IMR-90 (cell line): ENCODE data around the gene ANKRD35. TPM values are rescaled to one million over a fixed set of nuclear protein-coding genes. Genes with fewer than 3 reads are reported as not detected.

Source experiments
- ATAC-seq: fragments of 200-7000 bp; cut with Tn5 transposase; 2 replicates; pipeline ENCODE4 v1.9.1; 2020; ENCODE audit warnings: low read depth, mild to moderate bottlenecking, moderate library complexity
- BruUV-seq: library from RNA; stranded (reverse); fragments of 400-500 nt; replicated peaks from 2 replicates; lab custom pipeline; 2021; lab: Mats Ljungman, UMichigan
- CTCF ChIA-PET: fragments of 300-600 bp; formaldehyde crosslinking; extraction: SDS; loops from one replicate; lab custom pipeline; 2021; ENCODE audit warnings: antibody characterized with exemption; lab: Yijun Ruan, JAX
- POLR2A ChIA-PET: fragments of 300-600 bp; sonication (Branson Sonifier 250); formaldehyde crosslinking; loops from one replicate; lab custom pipeline; 2022; ENCODE audit warnings: antibody characterized with exemption; ENCODE audit not compliant: unreplicated experiment; lab: Charles Lee
- DNase-seq: peaks from one replicate; pipeline ENCODE4 v3.0.0; 2013
- H2AFZ ChIP-seq: replicated peaks from 2 replicates; pipeline ENCODE3; 2013; ENCODE audit warnings: low read length, mild to moderate bottlenecking; ENCODE audit not compliant: poor library complexity
- H2AK5ac ChIP-seq: 2 replicates; pipeline ENCODE4 v1.6.1; 2013; ENCODE audit warnings: low read depth, low read length, inconsistent platforms
- H2AK9ac ChIP-seq: replicated peaks from 2 replicates; pipeline ENCODE3; 2013; ENCODE audit warnings: mild to moderate bottlenecking, low read depth, low read length, moderate library complexity; ENCODE audit not compliant: poor library complexity
- H2BK120ac ChIP-seq: 2 replicates; pipeline ENCODE4 v1.6.1; 2013; ENCODE audit warnings: low read depth, low read length, inconsistent platforms
- H2BK15ac ChIP-seq: 3 replicates; pipeline ENCODE4 v1.6.1; 2013; ENCODE audit warnings: low read depth, low read length, inconsistent platforms
- H2BK20ac ChIP-seq: 2 replicates; pipeline ENCODE4 v1.6.1; 2013; ENCODE audit warnings: low read depth, mild to moderate bottlenecking, inconsistent platforms, low read length, moderate library complexity
- H2BK5ac ChIP-seq: 2 replicates; pipeline ENCODE4 v1.6.1; 2013; ENCODE audit warnings: mild to moderate bottlenecking, low read depth, low read length, inconsistent platforms; ENCODE audit not compliant: poor library complexity, severe bottlenecking
- H3K14ac ChIP-seq: replicated peaks from 2 replicates; pipeline ENCODE4 v1.6.1; 2013; ENCODE audit warnings: low read depth, low read length, inconsistent platforms
- H3K18ac ChIP-seq: 2 replicates; pipeline ENCODE4 v1.6.1; 2013; ENCODE audit warnings: low read depth, low read length, control low read depth
- H3K23ac ChIP-seq: 2 replicates; pipeline ENCODE4 v1.6.1; 2013; ENCODE audit warnings: low read depth, low read length, inconsistent platforms
- H3K27ac ChIP-seq: 2 replicates; pipeline ENCODE4 v1.5.1; 2013; ENCODE audit warnings: mild to moderate bottlenecking, control low read depth, low read length; ENCODE audit not compliant: insufficient read depth
- H3K27me3 ChIP-seq: 2 replicates; pipeline ENCODE4 v1.6.1; 2013; ENCODE audit warnings: low read length; ENCODE audit not compliant: control insufficient read depth, insufficient read depth
- H3K36me3 ChIP-seq: 2 replicates; pipeline ENCODE4 v1.6.1; 2013; ENCODE audit warnings: low read length, mixed read lengths; ENCODE audit not compliant: control insufficient read depth, insufficient read depth
- H3K4ac ChIP-seq: 2 replicates; pipeline ENCODE4 v1.6.1; 2013; ENCODE audit warnings: low read depth, low read length, inconsistent platforms
- H3K4me1 ChIP-seq: 2 replicates; pipeline ENCODE4 v1.6.1; 2013; ENCODE audit warnings: low read length, mixed read lengths; ENCODE audit not compliant: control insufficient read depth, insufficient read depth
- H3K4me2 ChIP-seq: 2 replicates; pipeline ENCODE4 v1.6.1; 2013; ENCODE audit warnings: low read depth, mild to moderate bottlenecking, control low read depth, low read length, moderate library complexity
- H3K4me3 ChIP-seq: 2 replicates; pipeline ENCODE4 v1.5.1; 2013; ENCODE audit warnings: low read depth, mild to moderate bottlenecking, control low read depth, low read length, moderate library complexity; ENCODE audit not compliant: insufficient read depth
- H3K56ac ChIP-seq: 2 replicates; pipeline ENCODE4 v1.6.1; 2013; ENCODE audit warnings: low read length, inconsistent platforms; ENCODE audit not compliant: insufficient read depth; ENCODE audit errors: extremely low read depth
- H3K79me1 ChIP-seq, 2 experiments: 2 replicates each; pipeline ENCODE4 v1.6.1; 2013; ENCODE audit warnings: low read length in 2 of 2, inconsistent platforms in 1 of 2, low read depth in 1 of 2
- H3K9ac ChIP-seq: 2 replicates; pipeline ENCODE4 v1.6.1; 2013; ENCODE audit warnings: low read depth, low read length, control low read depth
- H3K9me1 ChIP-seq: 2 replicates; pipeline ENCODE4 v1.6.1; 2013; ENCODE audit warnings: low read length, inconsistent platforms; ENCODE audit not compliant: insufficient read depth
- H3K9me3 ChIP-seq: 2 replicates; pipeline ENCODE4 v1.6.1; 2013; ENCODE audit warnings: low read length; ENCODE audit not compliant: control insufficient read depth, insufficient read depth
- H4K20me1 ChIP-seq: 2 replicates; pipeline ENCODE4 v1.6.1; 2013; ENCODE audit warnings: low read length, inconsistent platforms; ENCODE audit not compliant: insufficient read depth
- H4K5ac ChIP-seq: 2 replicates; pipeline ENCODE4 v1.6.1; 2013; ENCODE audit warnings: mild to moderate bottlenecking, low read depth, low read length, control low read depth
- H4K8ac ChIP-seq, 2 experiments: 2 replicates each; pipeline ENCODE4 v1.6.1; 2013; ENCODE audit warnings: low read depth in 2 of 2, low read length in 2 of 2, control low read depth in 1 of 2, inconsistent platforms in 1 of 2
- H4K91ac ChIP-seq: 2 replicates; pipeline ENCODE4 v1.6.1; 2013; ENCODE audit warnings: low read depth, low read length, inconsistent platforms; ENCODE audit not compliant: insufficient read depth
- RAD21 ChIP-seq: IDR thresholded peaks from 2 replicates; pipeline ENCODE4 v1.6.1; 2012; ENCODE audit warnings: low read length, improper control_type of control experiment
- WGBS, 2 experiments: methylation state at CpG; one replicate each; pipeline versions ENCODE4 v1.1.5 to v1.1.7; 2013; ENCODE audit warnings: missing lambda C conversion rate in 2 of 2; ENCODE audit not compliant: insufficient read length in 1 of 2; ENCODE audit errors: extremely low coverage in 2 of 2; 5-methylcytosine and 5-hydroxymethylcytosine counted together
- dilution Hi-C: fragments of 300-500 bp; cut with HindIII; formaldehyde crosslinking; loops from one replicate; pipeline ENCODE4 v1.14.3; 2018; ENCODE audit warnings: low sequenced_read_pairs; ENCODE audit not compliant: unreplicated experiment
- in situ Hi-C: fragments of 300-500 bp; cut with MboI; formaldehyde crosslinking; loops from 3 replicates; pipeline ENCODE4 v1.14.3; 2019; ENCODE audit warnings: low sequenced_read_pairs, inconsistent platforms, mixed read lengths
- intact Hi-C: fragments of 100-400 bp; cut with micrococcal nuclease; formaldehyde crosslinking; loops from 2 replicates; pipeline ENCODE4 v1.10.0; 2022
- polyA plus RNA-seq, 3 experiments: library from polyadenylated mRNA; depleted of rRNA; stranded (reverse); fragments of >200 nt; gene quantifications; 2 replicates each; pipeline ENCODE4 v1.2.3, GENCODE V29; 2012; ENCODE audit warnings: low replicate concordance in 1 of 3
- total RNA-seq: library from RNA; depleted of rRNA; stranded (reverse); fragments of >200 nt; gene quantifications from 2 replicates; pipeline ENCODE4 v1.2.3, GENCODE V29; 2012

ANKRD35 gene
- total and polyA plus RNA-seq, 2 of the 4 experiments (the other 2 are of a cell fraction) = 0.90 to 2.4 TPM

- ATAC-seq (no peak), DNase-seq (no peak)
- Histone ChIP-seq H3K9me3 (no peaks in the 10 kb centered on the region), H3K56ac (no peak overlapping the region), H3K27me3 (peaks cover 2% of the 10 kb centered on the region; the same call in 1 of the 2 replicates), H3K4me2 (no peak overlapping the region), H3K18ac (no peak overlapping the region), H3K27ac (no peak overlapping the region), H3K4me1 (peaks cover 8% of the 10 kb centered on the region), H2BK120ac (no peak overlapping the region), H4K91ac (no peak overlapping the region), H2BK20ac (no peak overlapping the region), H2BK15ac (no peak overlapping the region), H3K79me1 (no peaks in the 10 kb centered on the region), H4K20me1 (no peaks in the 10 kb centered on the region), H3K9me1 (0 out of 2 replicates have a peak, but pooled peaks cover 3% of the 10 kb centered on the region), H2AFZ (no peak overlapping the region), H2BK5ac (no peak overlapping the region), H3K4me3 (no peak overlapping the region), H3K9ac (no peak overlapping the region), H2AK5ac (no peak overlapping the region), H4K5ac (no peak overlapping the region), H3K14ac (no peak overlapping the region), H3K4ac (no peak overlapping the region), H4K8ac (no peak overlapping the region), H3K36me3 (no peaks in the 10 kb centered on the region), H2AK9ac (no peak overlapping the region), H3K23ac (no peak overlapping the region)
- ChIA-PET POLR2A (no interaction called here), CTCF (no interaction called here)
- no peak for TF ChIP-seq RAD21
- dilution Hi-C loops = no loop called here
- intact Hi-C loops = no loop called here
- WGBS, 2 experiments = 74% methylated on average over 3 of the region's 8 CpGs; no CpG with 5 or more reads in 1 of the 2 experiments
- no TSS peak for BruUV-seq
- in situ Hi-C loops = no loop called here
These were observed 1.1 kb upstream of the ANKRD35 start for GRCh38 chr1:145886816-145887215.
